ENCODE measurements around the gene GAPVD1. TPM values are rescaled to one million over a fixed set of nuclear protein-coding genes. Genes with fewer than 3 reads are reported as not detected.

GAPVD1 gene
- total and polyA plus RNA-seq, 2 of the 8 experiments (the other 6 are each of a cell fraction or from before 2014, with no cell fraction given): 5.5 to 40.5 TPM

GRCh38 chr9:125325826-125326225 is 64.2 kb downstream of the GAPVD1 start (continued):
- TF ChIP-seq CHD7 (IDR thresholded peaks at IDR 0.05; ENCODE audit: insufficient replicate concordance, low read length): no peak
- no peak for TF ChIP-seq POLR2AphosphoS5 (IDR thresholded peaks at IDR 0.05; ENCODE audit: low read depth, low read length)
- TF ChIP-seq E2F6 (IDR thresholded peaks at IDR 0.05): no peak
